Measurements from ENCODE around the gene EIF4A2. TPM values are rescaled to one million over a fixed set of nuclear protein-coding genes. Genes with fewer than 3 reads are reported as not detected.
A peak's percentile ranks its signal among the peaks of the same experiment; 100 is the strongest.

Gene EIF4A2
- total and polyA plus RNA-seq, 2 of the 13 experiments (the other 11 are each of a cell fraction or from before 2014, with no cell fraction given): 480 to 596 TPM

DNA sequence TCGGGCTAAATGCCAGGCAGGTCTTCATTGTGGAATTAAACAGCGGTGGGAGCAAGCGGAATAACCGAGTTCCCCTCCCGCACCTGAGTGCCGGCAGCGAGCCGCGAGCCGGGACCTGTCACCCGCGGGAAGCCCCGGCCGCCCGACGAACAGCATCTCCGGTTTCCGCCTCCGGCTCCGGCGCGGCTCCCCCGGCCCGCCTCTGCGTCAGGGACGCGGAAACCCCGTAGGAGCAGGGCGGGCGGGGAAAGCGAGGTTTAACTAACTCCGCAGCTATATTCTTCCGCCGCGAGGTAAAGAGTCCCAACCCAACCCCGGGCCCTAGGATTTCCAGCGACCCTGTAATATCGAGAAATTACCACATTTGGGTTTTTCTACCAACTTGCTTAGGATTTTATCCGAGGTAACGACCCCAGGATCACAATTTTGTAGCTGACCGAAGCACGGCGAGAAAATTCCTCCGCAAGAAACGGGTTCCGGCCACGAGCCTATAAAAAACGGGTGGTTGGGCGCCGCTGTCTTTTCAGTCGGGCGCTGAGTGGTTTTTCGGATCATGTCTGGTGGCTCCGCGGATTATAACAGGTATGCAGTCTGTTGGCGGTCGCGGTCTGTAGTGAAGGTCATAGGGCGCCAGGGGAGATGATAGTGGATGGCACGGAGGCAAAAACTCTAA lies at the start of gene EIF4A2 (continued):
- TF ChIP-seq PPARG (CRISPR knock-in tag; conservative IDR thresholded peaks at IDR 0.05) (0 out of 2 replicates have a peak, but pooled peaks have one; percentile 30), ZNF589 (CRISPR knock-in tag; conservative IDR thresholded peaks at IDR 0.05) (peak; percentile 54; the same call in 1 of the 2 replicates), ELF1 (CRISPR knock-in tag; IDR thresholded peaks at IDR 0.05) (peak; percentile 55; the same call in 1 of the 2 replicates), HNF4G (IDR thresholded peaks at IDR 0.05; ENCODE audit: borderline replicate concordance, low read depth, low read length) (0 out of 2 replicates have a peak, but pooled peaks have one; percentile 23), HNF4G (CRISPR knock-in tag; IDR thresholded peaks at IDR 0.05; ENCODE audit: borderline replicate concordance, low read depth) (no peak), TFDP1 (CRISPR knock-in tag; IDR thresholded peaks at IDR 0.05; ENCODE audit: borderline replicate concordance) (peak; percentile 68; the same call in 1 of the 2 replicates), KDM3A (CRISPR knock-in tag; IDR thresholded peaks at IDR 0.05; ENCODE audit: low read depth) (peak; percentile 73; the same call in 1 of the 2 replicates), ZSCAN20 (CRISPR knock-in tag; IDR thresholded peaks at IDR 0.05; ENCODE audit: borderline replicate concordance) (peak; percentile 37; the same call in 1 of the 2 replicates), ZNF274 (CRISPR knock-in tag; IDR thresholded peaks at IDR 0.05) (0 out of 2 replicates have a peak, but pooled peaks have one; percentile 21), ZNF7 (CRISPR knock-in tag; IDR thresholded peaks at IDR 0.05) (no peak), DNMT3B (CRISPR knock-in tag; conservative IDR thresholded peaks at IDR 0.05) (peak; percentile 58; the same call in 1 of the 2 replicates), TFDP2 (CRISPR knock-in tag; IDR thresholded peaks at IDR 0.05) (peak; percentile 84), GABPA (IDR thresholded peaks at IDR 0.05; ENCODE audit: low read depth, low read length) (peak; percentile 64), GABPA (CRISPR knock-in tag; IDR thresholded peaks at IDR 0.05; ENCODE audit: low read depth) (peak; percentile 81), ZNF260 (CRISPR knock-in tag; IDR thresholded peaks at IDR 0.05; ENCODE audit: borderline replicate concordance, low read depth) (no peak), IKZF1 (IDR thresholded peaks at IDR 0.05) (no peak)
- TF ChIP-seq, protein P1, sequence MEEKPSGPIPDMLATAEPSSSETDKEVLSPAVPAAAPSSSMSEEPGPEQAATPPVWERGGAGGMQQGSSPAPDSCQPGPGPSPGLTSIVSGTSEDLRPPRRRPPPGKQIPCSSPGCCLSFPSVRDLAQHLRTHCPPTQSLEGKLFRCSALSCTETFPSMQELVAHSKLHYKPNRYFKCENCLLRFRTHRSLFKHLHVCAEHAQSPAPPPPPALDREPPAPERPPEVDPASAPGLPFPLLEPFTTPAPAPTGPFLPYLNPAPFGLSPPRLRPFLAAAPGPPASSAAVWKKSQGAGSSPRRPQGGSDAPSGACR (CRISPR knock-in tag; IDR thresholded peaks at IDR 0.05): peak; percentile 80
- TF ChIP-seq, protein P2, sequence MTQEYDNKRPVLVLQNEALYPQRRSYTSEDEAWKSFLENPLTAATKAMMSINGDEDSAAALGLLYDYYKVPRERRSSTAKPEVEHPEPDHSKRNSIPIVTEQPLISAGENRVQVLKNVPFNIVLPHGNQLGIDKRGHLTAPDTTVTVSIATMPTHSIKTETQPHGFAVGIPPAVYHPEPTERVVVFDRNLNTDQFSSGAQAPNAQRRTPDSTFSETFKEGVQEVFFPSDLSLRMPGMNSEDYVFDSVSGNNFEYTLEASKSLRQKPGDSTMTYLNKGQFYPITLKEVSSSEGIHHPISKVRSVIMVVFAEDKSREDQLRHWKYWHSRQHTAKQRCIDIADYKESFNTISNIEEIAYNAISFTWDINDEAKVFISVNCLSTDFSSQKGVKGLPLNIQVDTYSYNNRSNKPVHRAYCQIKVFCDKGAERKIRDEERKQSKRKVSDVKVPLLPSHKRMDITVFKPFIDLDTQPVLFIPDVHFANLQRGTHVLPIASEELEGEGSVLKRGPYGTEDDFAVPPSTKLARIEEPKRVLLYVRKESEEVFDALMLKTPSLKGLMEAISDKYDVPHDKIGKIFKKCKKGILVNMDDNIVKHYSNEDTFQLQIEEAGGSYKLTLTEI (CRISPR knock-in tag; conservative IDR thresholded peaks at IDR 0.05): no peak
- TF ChIP-seq, protein P3, sequence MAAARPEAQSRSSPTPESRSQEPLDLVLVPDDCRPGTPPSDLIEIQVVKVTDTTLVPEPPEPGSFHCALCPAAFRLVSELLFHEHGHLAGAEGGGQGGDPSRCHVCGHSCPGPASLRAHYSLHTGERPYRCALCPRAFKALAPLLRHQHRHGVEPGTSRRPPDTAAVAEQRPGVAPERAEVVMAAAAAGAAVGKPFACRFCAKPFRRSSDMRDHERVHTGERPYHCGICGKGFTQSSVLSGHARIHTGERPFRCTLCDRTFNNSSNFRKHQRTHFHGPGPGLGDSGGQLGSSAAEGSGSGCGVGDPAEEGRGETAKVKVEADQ (CRISPR knock-in tag; IDR thresholded peaks at IDR 0.05; ENCODE audit: borderline replicate concordance): no peak
- TF ChIP-seq, protein P4, sequence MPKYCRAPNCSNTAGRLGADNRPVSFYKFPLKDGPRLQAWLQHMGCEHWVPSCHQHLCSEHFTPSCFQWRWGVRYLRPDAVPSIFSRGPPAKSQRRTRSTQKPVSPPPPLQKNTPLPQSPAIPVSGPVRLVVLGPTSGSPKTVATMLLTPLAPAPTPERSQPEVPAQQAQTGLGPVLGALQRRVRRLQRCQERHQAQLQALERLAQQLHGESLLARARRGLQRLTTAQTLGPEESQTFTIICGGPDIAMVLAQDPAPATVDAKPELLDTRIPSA (CRISPR knock-in tag; IDR thresholded peaks at IDR 0.05; ENCODE audit: borderline replicate concordance): 0 out of 2 replicates have a peak, but pooled peaks have one; percentile 66
- TF ChIP-seq, protein P5, sequence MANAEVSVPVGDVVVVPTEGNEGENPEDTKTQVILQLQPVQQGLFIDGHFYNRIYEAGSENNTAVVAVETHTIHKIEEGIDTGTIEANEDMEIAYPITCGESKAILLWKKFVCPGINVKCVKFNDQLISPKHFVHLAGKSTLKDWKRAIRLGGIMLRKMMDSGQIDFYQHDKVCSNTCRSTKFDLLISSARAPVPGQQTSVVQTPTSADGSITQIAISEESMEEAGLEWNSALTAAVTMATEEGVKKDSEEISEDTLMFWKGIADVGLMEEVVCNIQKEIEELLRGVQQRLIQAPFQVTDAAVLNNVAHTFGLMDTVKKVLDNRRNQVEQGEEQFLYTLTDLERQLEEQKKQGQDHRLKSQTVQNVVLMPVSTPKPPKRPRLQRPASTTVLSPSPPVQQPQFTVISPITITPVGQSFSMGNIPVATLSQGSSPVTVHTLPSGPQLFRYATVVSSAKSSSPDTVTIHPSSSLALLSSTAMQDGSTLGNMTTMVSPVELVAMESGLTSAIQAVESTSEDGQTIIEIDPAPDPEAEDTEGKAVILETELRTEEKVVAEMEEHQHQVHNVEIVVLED (CRISPR knock-in tag; IDR thresholded peaks at IDR 0.05; ENCODE audit: borderline replicate concordance): peak; percentile 83
